Measurements from ENCODE around the gene MRPL43. TPM values are rescaled to one million over a fixed set of nuclear protein-coding genes. Genes with fewer than 3 reads are reported as not detected.

MRPL43 gene
- total and polyA plus RNA-seq, 2 donors (not counting 3 experiments of a cell fraction or from before 2014, with no cell fraction given), result 75.0 to 144 TPM

GRCh38 chr10:101005361-101005760 lies 18.1 kb upstream of the MRPL43 start:
- Histone ChIP-seq H3K36me3 (ENCODE audit: control insufficient read depth in 2 of 2, extremely low read depth in 1 of 2, insufficient read depth in 2 of 2, low read length in 2 of 2) (peaks cover 15 to 33% of the 10 kb centered on the region in 2 experiments), H4K20me1 (replicated peaks; ENCODE audit: control insufficient read depth, extremely low read depth, insufficient read depth, low read length) (no peaks in the 10 kb centered on the region), H3K79me2 (ENCODE audit: control insufficient read depth, insufficient read depth, low read length) (peaks cover 27% of the 10 kb centered on the region), H3K27me3 (ENCODE audit: control insufficient read depth in 2 of 2, insufficient read depth in 2 of 2, low read length in 2 of 2) (no peaks in the 10 kb centered on the region), H3K4me2 (ENCODE audit: insufficient read depth, low read length) (no peak overlapping the region), H3K9ac (replicated peaks; ENCODE audit: extremely low read depth, insufficient read depth, low read length) (no peak overlapping the region), H3K9me1 (replicated peaks; ENCODE audit: control insufficient read depth, extremely low read depth, insufficient read depth, low read length) (no peaks in the 10 kb centered on the region), H3K4me1 (ENCODE audit: control insufficient read depth, extremely low read depth, insufficient read depth, low read length) (peaks cover 15% of the 10 kb centered on the region), H3K4me3 (replicated peaks in 1 of 3; ENCODE audit: insufficient read depth in 1 of 3, low read depth in 1 of 3, low read length in 3 of 3) (no peak overlapping the region), H3K27ac (ENCODE audit: insufficient read depth, low read depth, low read length) (no peak overlapping the region), H3K9me3 (replicated peaks; ENCODE audit: control insufficient read depth, insufficient read depth, low read length) (no peaks in the 10 kb centered on the region), H2AFZ (ENCODE audit: low read depth, low read length) (no peak overlapping the region)
- no peak for FAIRE-seq
- ChIA-PET POLR2A (no interaction called here), CTCF (interaction anchor here (2.4 to 8.8 kb wide), 2 partner anchors 9 to 10 kb away, joined by 10 to 92 read pairs; no protein-coding TSS in a partner anchor)
- dilution Hi-C loops (cut with MboI; ENCODE audit: extremely low pct_ligation_motif_present, low sequenced_read_pairs), result no loop called here
- no peak for TF ChIP-seq CTCF (IDR thresholded peaks at IDR 0.05; ENCODE audit: extremely low read depth in 1 of 2, insufficient read depth in 1 of 2, low read depth in 1 of 2, low read length in 2 of 2)
- no peak for TF ChIP-seq POLR2A (IDR thresholded peaks at IDR 0.05; ENCODE audit: low read depth, low read length)
- no peak for TF ChIP-seq POLR2AphosphoS5 (IDR thresholded peaks at IDR 0.05; ENCODE audit: insufficient read depth, low read depth, low read length)
- no peak for TF ChIP-seq GATA2 (IDR thresholded peaks at IDR 0.05; ENCODE audit: insufficient read depth, insufficient read length, low read depth, low read length)
- TF ChIP-seq JUN (IDR thresholded peaks at IDR 0.05; ENCODE audit: borderline replicate concordance, insufficient read depth, insufficient read length, low read depth), result no peak
- no peak for TF ChIP-seq EZH2 (IDR thresholded peaks at IDR 0.05; ENCODE audit: borderline replicate concordance, low read depth, low read length, severe bottlenecking)
- no peak for TF ChIP-seq MYC (IDR thresholded peaks at IDR 0.05; ENCODE audit: low read depth, low read length)
- no peak for TF ChIP-seq FOS (IDR thresholded peaks at IDR 0.05; ENCODE audit: borderline replicate concordance, insufficient read depth, low read length)
- no peak for TF ChIP-seq MAX (IDR thresholded peaks at IDR 0.05; ENCODE audit: insufficient read depth, insufficient read length)
- BruUV-seq (replicated peaks), result no TSS peak
- intact Hi-C loops (cut with micrococcal nuclease), result no loop called here
- DNase-seq (ENCODE audit: low read depth, low spot score), result no peak
